ENCODE data around the gene AMN.

DNA sequence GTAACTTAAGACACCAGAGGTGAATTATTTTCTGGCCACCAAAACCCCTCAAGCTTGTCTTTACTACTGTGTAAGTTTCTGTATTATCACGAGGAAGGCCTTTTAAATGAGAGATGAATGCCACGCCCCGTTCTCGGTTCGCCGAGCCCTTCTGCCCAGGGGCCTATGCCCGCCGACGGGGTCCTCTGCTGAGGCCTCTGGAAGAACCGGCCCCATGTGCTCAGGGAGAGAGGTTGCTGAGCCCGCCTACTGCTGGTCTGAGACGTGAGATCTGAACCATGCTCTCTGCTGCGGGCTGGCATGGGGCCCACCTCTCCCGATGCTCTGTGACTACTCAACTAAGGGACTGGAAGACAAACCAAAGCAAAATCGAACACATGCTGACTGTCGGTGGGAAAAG, 21.0 kb downstream of the AMN start:
- TF ChIP-seq POLR2A (IDR thresholded peaks at IDR 0.05) (no peak), POLR2AphosphoS5 (IDR thresholded peaks at IDR 0.05) (no peak), EP300 (IDR thresholded peaks at IDR 0.05) (no peak)
- TF ChIP-seq, protein P1, sequence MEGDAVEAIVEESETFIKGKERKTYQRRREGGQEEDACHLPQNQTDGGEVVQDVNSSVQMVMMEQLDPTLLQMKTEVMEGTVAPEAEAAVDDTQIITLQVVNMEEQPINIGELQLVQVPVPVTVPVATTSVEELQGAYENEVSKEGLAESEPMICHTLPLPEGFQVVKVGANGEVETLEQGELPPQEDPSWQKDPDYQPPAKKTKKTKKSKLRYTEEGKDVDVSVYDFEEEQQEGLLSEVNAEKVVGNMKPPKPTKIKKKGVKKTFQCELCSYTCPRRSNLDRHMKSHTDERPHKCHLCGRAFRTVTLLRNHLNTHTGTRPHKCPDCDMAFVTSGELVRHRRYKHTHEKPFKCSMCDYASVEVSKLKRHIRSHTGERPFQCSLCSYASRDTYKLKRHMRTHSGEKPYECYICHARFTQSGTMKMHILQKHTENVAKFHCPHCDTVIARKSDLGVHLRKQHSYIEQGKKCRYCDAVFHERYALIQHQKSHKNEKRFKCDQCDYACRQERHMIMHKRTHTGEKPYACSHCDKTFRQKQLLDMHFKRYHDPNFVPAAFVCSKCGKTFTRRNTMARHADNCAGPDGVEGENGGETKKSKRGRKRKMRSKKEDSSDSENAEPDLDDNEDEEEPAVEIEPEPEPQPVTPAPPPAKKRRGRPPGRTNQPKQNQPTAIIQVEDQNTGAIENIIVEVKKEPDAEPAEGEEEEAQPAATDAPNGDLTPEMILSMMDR (IDR thresholded peaks at IDR 0.05): no peak
